Mesothelial cell of epicardium (in vitro differentiated cells): ENCODE data around the gene KRT83. TPM values are rescaled to one million over a fixed set of nuclear protein-coding genes. Genes with fewer than 3 reads are reported as not detected.

Source experiments
- DNase-seq, 2 experiments: peaks; one replicate each; pipeline ENCODE4 v3.0.0; 2021; ENCODE audit warnings: low spot score in 2 of 2; ENCODE audit not compliant: unreplicated experiment in 2 of 2
- H3K27ac Mint-ChIP-seq: 2 replicates; pipeline ENCODE4 v1.8.0; 2021; ENCODE audit warnings: mixed read lengths
- H3K27me3 Mint-ChIP-seq: 2 replicates; pipeline ENCODE4 v1.8.0; 2021; ENCODE audit warnings: low read depth, mixed read lengths
- H3K36me3 Mint-ChIP-seq: 2 replicates; pipeline ENCODE4 v1.8.0; 2021; ENCODE audit warnings: mixed read lengths
- H3K4me1 Mint-ChIP-seq: 2 replicates; pipeline ENCODE4 v1.8.0; 2021; ENCODE audit warnings: mixed read lengths
- H3K4me3 Mint-ChIP-seq: 2 replicates; pipeline ENCODE4 v1.8.0; 2021; ENCODE audit warnings: mild to moderate bottlenecking, moderate library complexity, mixed read lengths
- H3K9me3 Mint-ChIP-seq: 2 replicates; pipeline ENCODE4 v1.8.0; 2021; ENCODE audit warnings: mixed read lengths
- total RNA-seq: library from RNA; stranded (reverse); gene quantifications from 3 replicates; pipeline ENCODE4 v1.2.1, GENCODE V29; 2021
- TF ChIP-seq, protein P1 (sequence below): fragments of 200-600 bp; sonication (generic); IDR thresholded peaks from one replicate; pipeline ENCODE4 v1.5.0; 2021; ENCODE audit warnings: antibody characterized with exemption; ENCODE audit not compliant: unreplicated experiment

The KRT83 gene
- total RNA-seq, 1 donor from 2014 or later = not detected

GRCh38 chr12:52342781-52343490, 21.7 kb upstream of the KRT83 start:
- Mint-ChIP-seq H3K27ac (no peak overlapping the region), H3K9me3 (no peaks in the 10 kb centered on the region), H3K4me1 (peaks cover 30% of the 10 kb centered on the region), H3K27me3 (peaks cover 9% of the 10 kb centered on the region), H3K4me3 (no peak overlapping the region), H3K36me3 (no peaks in the 10 kb centered on the region)
- TF ChIP-seq, protein P1, sequence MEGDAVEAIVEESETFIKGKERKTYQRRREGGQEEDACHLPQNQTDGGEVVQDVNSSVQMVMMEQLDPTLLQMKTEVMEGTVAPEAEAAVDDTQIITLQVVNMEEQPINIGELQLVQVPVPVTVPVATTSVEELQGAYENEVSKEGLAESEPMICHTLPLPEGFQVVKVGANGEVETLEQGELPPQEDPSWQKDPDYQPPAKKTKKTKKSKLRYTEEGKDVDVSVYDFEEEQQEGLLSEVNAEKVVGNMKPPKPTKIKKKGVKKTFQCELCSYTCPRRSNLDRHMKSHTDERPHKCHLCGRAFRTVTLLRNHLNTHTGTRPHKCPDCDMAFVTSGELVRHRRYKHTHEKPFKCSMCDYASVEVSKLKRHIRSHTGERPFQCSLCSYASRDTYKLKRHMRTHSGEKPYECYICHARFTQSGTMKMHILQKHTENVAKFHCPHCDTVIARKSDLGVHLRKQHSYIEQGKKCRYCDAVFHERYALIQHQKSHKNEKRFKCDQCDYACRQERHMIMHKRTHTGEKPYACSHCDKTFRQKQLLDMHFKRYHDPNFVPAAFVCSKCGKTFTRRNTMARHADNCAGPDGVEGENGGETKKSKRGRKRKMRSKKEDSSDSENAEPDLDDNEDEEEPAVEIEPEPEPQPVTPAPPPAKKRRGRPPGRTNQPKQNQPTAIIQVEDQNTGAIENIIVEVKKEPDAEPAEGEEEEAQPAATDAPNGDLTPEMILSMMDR = no peak
- DNase-seq = peak in 1 of 2 experiments; percentile 2

GRCh38 chr12:52341066-52341580, 19.9 kb upstream of the KRT83 start:
- H3K4me1 Mint-ChIP-seq = peaks cover 22% of the 10 kb centered on the region
- peaks cover 7% of the 10 kb centered on the region for H3K27me3 Mint-ChIP-seq
- no peak overlapping the region for H3K4me3 Mint-ChIP-seq

DNA sequence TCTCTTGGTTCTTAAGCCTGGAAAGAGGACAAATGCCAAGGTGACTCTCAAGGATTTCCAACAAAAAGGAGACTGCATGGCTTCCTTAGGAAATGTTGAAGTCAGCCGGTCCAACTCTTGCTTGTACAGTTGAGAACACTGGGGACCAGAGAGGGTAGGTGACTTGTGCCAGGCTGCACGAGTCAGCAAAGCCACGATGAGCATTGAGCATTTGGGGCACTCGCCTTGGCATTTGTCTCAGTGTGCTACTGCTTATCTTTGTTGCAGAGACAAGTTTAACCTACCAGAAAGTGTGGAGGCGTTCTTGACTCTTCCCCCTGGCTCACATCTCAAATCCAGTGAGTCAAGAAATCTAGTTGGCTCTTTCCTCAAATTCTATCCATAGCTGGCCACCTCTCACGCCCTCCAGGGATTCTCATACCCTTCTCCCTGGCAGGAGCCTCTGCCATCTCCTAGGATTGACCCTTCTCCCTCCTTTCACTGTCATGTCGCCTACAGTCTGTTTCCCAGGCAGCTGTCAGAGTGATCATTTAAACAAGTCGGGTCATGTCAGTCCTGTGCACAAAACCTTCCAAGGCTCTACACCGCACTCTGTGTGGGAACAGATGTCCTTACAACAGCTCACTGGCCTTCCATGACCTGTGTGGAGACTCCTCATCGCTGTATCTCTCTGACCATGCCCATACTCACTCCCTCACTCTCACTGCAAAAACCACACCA, 17.2 kb upstream of the KRT83 start:
- peaks cover 6% of the 10 kb centered on the region for H3K9me3 Mint-ChIP-seq
- peaks cover 7% of the 10 kb centered on the region for H3K27me3 Mint-ChIP-seq
- no peak overlapping the region for H3K27ac Mint-ChIP-seq
- no peak overlapping the region for H3K4me3 Mint-ChIP-seq
- TF ChIP-seq, protein P1 = no peak
- DNase-seq = no peak
- no peaks in the 10 kb centered on the region for H3K36me3 Mint-ChIP-seq
- peaks cover 14% of the 10 kb centered on the region for H3K4me1 Mint-ChIP-seq

More at GRCh38 chr12:52341066-52341580, 19.9 kb upstream of the KRT83 start:
- no peaks in the 10 kb centered on the region for H3K36me3 Mint-ChIP-seq
- H3K9me3 Mint-ChIP-seq = peaks cover 6% of the 10 kb centered on the region
- no peak overlapping the region for H3K27ac Mint-ChIP-seq
- DNase-seq = no peak
- TF ChIP-seq, protein P1 = no peak

DNA sequence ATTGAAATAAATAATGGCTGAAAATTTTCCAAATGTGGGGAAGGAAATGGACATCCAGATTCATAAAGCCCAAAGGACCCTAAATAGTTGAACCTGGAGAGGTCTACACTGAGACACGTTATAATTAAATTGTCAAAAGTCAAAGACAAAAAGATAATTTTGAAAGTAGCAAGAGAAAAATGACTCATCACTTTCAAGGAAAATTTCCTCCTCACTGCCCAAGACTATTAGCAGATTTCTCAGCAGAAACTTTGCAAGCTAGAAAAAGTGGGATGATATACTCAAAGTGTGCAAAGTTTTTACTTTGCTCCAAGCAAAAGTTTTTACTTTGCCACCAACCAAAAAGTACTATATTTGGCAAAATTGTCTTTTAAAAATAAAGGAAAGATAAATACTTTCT, 15.9 kb upstream of the KRT83 start:
- no peak overlapping the region for H3K4me3 Mint-ChIP-seq
- no peak overlapping the region for H3K27ac Mint-ChIP-seq
- peaks cover 6% of the 10 kb centered on the region for H3K9me3 Mint-ChIP-seq
- no peak for DNase-seq
- TF ChIP-seq, protein P1 = no peak
- no peaks in the 10 kb centered on the region for H3K36me3 Mint-ChIP-seq
- peaks cover 7% of the 10 kb centered on the region for H3K27me3 Mint-ChIP-seq
- H3K4me1 Mint-ChIP-seq = peaks cover 14% of the 10 kb centered on the region

DNA sequence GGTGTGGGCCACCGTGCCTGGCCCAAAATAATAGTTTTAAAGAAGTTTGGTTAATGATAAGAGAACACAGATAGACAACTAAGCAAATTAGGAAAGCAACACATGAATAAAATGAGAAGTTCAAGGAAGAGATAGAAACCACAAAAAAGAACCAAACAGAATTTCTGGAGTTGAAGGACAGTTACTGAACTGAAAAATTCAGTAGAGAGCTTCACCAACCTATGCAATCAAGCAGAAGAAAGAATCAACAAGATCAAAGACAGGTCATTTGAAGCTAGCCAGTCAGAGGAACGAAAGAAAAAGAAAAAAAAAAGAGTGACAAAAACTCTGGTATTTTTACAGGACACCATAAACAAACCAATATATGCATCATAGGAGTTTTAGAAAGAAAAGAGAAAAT, 15.4 kb upstream of the KRT83 start:
- no peak overlapping the region for H3K27ac Mint-ChIP-seq
- peaks cover 18% of the 10 kb centered on the region for H3K4me1 Mint-ChIP-seq
- no peak overlapping the region for H3K4me3 Mint-ChIP-seq
- no peak for DNase-seq
- H3K27me3 Mint-ChIP-seq = peaks cover 4% of the 10 kb centered on the region
- H3K9me3 Mint-ChIP-seq = peaks cover 6% of the 10 kb centered on the region
- TF ChIP-seq, protein P1 = no peak
- no peaks in the 10 kb centered on the region for H3K36me3 Mint-ChIP-seq
